Mesothelial cell of epicardium (in vitro differentiated cells): ENCODE data around the gene TTC19. TPM values are rescaled to one million over a fixed set of nuclear protein-coding genes. Genes with fewer than 3 reads are reported as not detected.
"Not testable (repeated sequence)": the region's sequence is repeated elsewhere in the genome, so short reads cannot be mapped to it uniquely, and the experiment has no call there.

Experiments used
- DNase-seq, 2 experiments: peaks; one replicate each; pipeline ENCODE4 v3.0.0; 2021; ENCODE audit warnings: low spot score in 2 of 2; ENCODE audit not compliant: unreplicated experiment in 2 of 2
- H3K27ac Mint-ChIP-seq: 2 replicates; pipeline ENCODE4 v1.8.0; 2021; ENCODE audit warnings: mixed read lengths
- H3K27me3 Mint-ChIP-seq: 2 replicates; pipeline ENCODE4 v1.8.0; 2021; ENCODE audit warnings: low read depth, mixed read lengths
- H3K36me3 Mint-ChIP-seq: 2 replicates; pipeline ENCODE4 v1.8.0; 2021; ENCODE audit warnings: mixed read lengths
- H3K4me1 Mint-ChIP-seq: 2 replicates; pipeline ENCODE4 v1.8.0; 2021; ENCODE audit warnings: mixed read lengths
- H3K4me3 Mint-ChIP-seq: 2 replicates; pipeline ENCODE4 v1.8.0; 2021; ENCODE audit warnings: mild to moderate bottlenecking, moderate library complexity, mixed read lengths
- H3K9me3 Mint-ChIP-seq: 2 replicates; pipeline ENCODE4 v1.8.0; 2021; ENCODE audit warnings: mixed read lengths
- CTCF ChIP-seq: fragments of 200-600 bp; sonication (generic); IDR thresholded peaks from one replicate; pipeline ENCODE4 v1.5.0; 2021; ENCODE audit warnings: antibody characterized with exemption; ENCODE audit not compliant: unreplicated experiment
- total RNA-seq: library from RNA; stranded (reverse); gene quantifications from 3 replicates; pipeline ENCODE4 v1.2.1, GENCODE V29; 2021

The TTC19 gene
- total RNA-seq, 1 donor from 2014 or later: 41.7 TPM

- no peak for TF ChIP-seq CTCF
- Mint-ChIP-seq H3K36me3 (peaks cover 20% of the 10 kb centered on the region), H3K27ac (no peak overlapping the region), H3K27me3 (no peaks in the 10 kb centered on the region), H3K9me3 (no peaks in the 10 kb centered on the region), H3K4me3 (no peak overlapping the region), H3K4me1 (peaks cover 10% of the 10 kb centered on the region)
- no peak for DNase-seq
Observed at GRCh38 chr17:15973834-15974233, 25.8 kb upstream of the TTC19 start.

GRCh38 chr17:15977894-15978293, 21.7 kb upstream of the TTC19 start:
- peaks cover 6% of the 10 kb centered on the region for H3K9me3 Mint-ChIP-seq
- DNase-seq: no peak
- H3K36me3 Mint-ChIP-seq: peaks cover 41% of the 10 kb centered on the region
- H3K27me3 Mint-ChIP-seq: no peaks in the 10 kb centered on the region
- TF ChIP-seq CTCF: no peak
- H3K27ac Mint-ChIP-seq: no peak overlapping the region
- no peak overlapping the region for H3K4me3 Mint-ChIP-seq
- no peaks in the 10 kb centered on the region for H3K4me1 Mint-ChIP-seq

- H3K9me3 Mint-ChIP-seq: peaks cover 6% of the 10 kb centered on the region
- TF ChIP-seq CTCF: no peak
- H3K27ac Mint-ChIP-seq: no peak overlapping the region
- H3K4me3 Mint-ChIP-seq: no peak overlapping the region
- H3K36me3 Mint-ChIP-seq: peaks cover 43% of the 10 kb centered on the region
- no peaks in the 10 kb centered on the region for H3K27me3 Mint-ChIP-seq
- DNase-seq: no peak
- H3K4me1 Mint-ChIP-seq: no peaks in the 10 kb centered on the region
Observed at GRCh38 chr17:15978606-15979005, 21.0 kb upstream of the TTC19 start.

- H3K27ac Mint-ChIP-seq, H3K4me1 Mint-ChIP-seq, H3K4me3 Mint-ChIP-seq, DNase-seq, H3K9me3 Mint-ChIP-seq, H3K27me3 Mint-ChIP-seq: not testable (repeated sequence)
- H3K36me3 Mint-ChIP-seq: peaks cover 46% of the 10 kb centered on the region
Observed at GRCh38 chr17:15979013-15979412, 20.6 kb upstream of the TTC19 start.

- DNase-seq: no peak
- Mint-ChIP-seq H3K9me3 (peaks cover 6% of the 10 kb centered on the region), H3K4me1 (no peaks in the 10 kb centered on the region), H3K4me3 (no peak overlapping the region), H3K27me3 (no peaks in the 10 kb centered on the region), H3K27ac (no peak overlapping the region), H3K36me3 (peaks cover 40% of the 10 kb centered on the region)
- no peak for TF ChIP-seq CTCF
Observed at GRCh38 chr17:15981208-15981607, 18.4 kb upstream of the TTC19 start.

- Mint-ChIP-seq H3K27me3 (no peaks in the 10 kb centered on the region), H3K4me3 (no peak overlapping the region), H3K9me3 (peaks cover 6% of the 10 kb centered on the region), H3K4me1 (no peaks in the 10 kb centered on the region), H3K27ac (no peak overlapping the region), H3K36me3 (peaks cover 46% of the 10 kb centered on the region)
- no peak for DNase-seq
- TF ChIP-seq CTCF: no peak
Observed at GRCh38 chr17:15981646-15982580, 17.7 kb upstream of the TTC19 start.
